NCI-H2171 treated with DMSO at 0.1 percent for 48 hours (cell line): ENCODE measurements around the gene LRRC37A2.
"Not testable (repeated sequence)": the region's sequence is repeated elsewhere in the genome, so short reads cannot be mapped to it uniquely, and the experiment has no call there.

Experiments used
- DNase-seq: peaks from one replicate; lab custom pipeline; 2025; lab: John Stamatoyannopoulos, UW

LRRC37A2 gene

GRCh38 chr17:46598344-46598931 is 86.2 kb downstream of the LRRC37A2 start:
- not testable (repeated sequence) for DNase-seq

GRCh38 chr17:46600767-46601166 is 88.5 kb downstream of the LRRC37A2 start:
- not testable (repeated sequence) for DNase-seq

GRCh38 chr17:46603125-46603524 is 90.9 kb downstream of the LRRC37A2 start:
- not testable (repeated sequence) for DNase-seq
